GM08714 (cell line): ENCODE results near the gene LPCAT3.

Experiments used
- H3K4me3 ChIP-seq: fragments of 200-500 bp; sonication (Bioruptor generic); 2 replicates; pipeline ENCODE4 v1.5.1; 2014; ENCODE audit warnings: mild to moderate bottlenecking, low read length, inconsistent platforms
- ZNF274 ChIP-seq: IDR thresholded peaks from 2 replicates; pipeline ENCODE4 v1.6.1; 2012; ENCODE audit warnings: mild to moderate bottlenecking, low read depth, low read length

The LPCAT3 gene

GRCh38 chr12:6959058-6959804 lies 59.0 kb downstream of the LPCAT3 start:
- TF ChIP-seq ZNF274, result no peak
- peak overlapping the region; percentile 37; the same call in 1 of the 2 replicates for H3K4me3 ChIP-seq

- peak overlapping the region; percentile 37; the same call in 1 of the 2 replicates for H3K4me3 ChIP-seq
- TF ChIP-seq ZNF274, result no peak
Measured at GRCh38 chr12:6958609-6959057, 59.6 kb downstream of the LPCAT3 start.

- TF ChIP-seq ZNF274, result no peak
- peak overlapping the region; percentile 37; the same call in 1 of the 2 replicates for H3K4me3 ChIP-seq
Measured at GRCh38 chr12:6957741-6958608, 60.3 kb downstream of the LPCAT3 start.

GRCh38 chr12:6957151-6957701 lies 61.0 kb downstream of the LPCAT3 start:
- no peak overlapping the region for H3K4me3 ChIP-seq
- no peak for TF ChIP-seq ZNF274

- TF ChIP-seq ZNF274, result no peak
- H3K4me3 ChIP-seq, result no peak overlapping the region; the same call in 1 of the 2 replicates
Measured at GRCh38 chr12:6956021-6956727, 62.1 kb downstream of the LPCAT3 start.

GRCh38 chr12:6955108-6956020 lies 62.9 kb downstream of the LPCAT3 start:
- H3K4me3 ChIP-seq, result no peak overlapping the region; the same call in 1 of the 2 replicates
- no peak for TF ChIP-seq ZNF274

GRCh38 chr12:6954316-6955107 lies 63.8 kb downstream of the LPCAT3 start:
- peak overlapping the region; percentile 48; the same call in 1 of the 2 replicates for H3K4me3 ChIP-seq
- TF ChIP-seq ZNF274, result no peak

GRCh38 chr12:6953442-6954315 lies 64.6 kb downstream of the LPCAT3 start:
- H3K4me3 ChIP-seq, result peak overlapping the region; percentile 90; the same call in 1 of the 2 replicates
- no peak for TF ChIP-seq ZNF274

- H3K4me3 ChIP-seq, result peak overlapping the region; percentile 90; the same call in 1 of the 2 replicates
- no peak for TF ChIP-seq ZNF274
Measured at GRCh38 chr12:6952863-6953441, 65.3 kb downstream of the LPCAT3 start.

GRCh38 chr12:6952121-6952862 lies 66.0 kb downstream of the LPCAT3 start:
- TF ChIP-seq ZNF274, result no peak
- peak overlapping the region; percentile 90 for H3K4me3 ChIP-seq

- no peak for TF ChIP-seq ZNF274
- peak overlapping the region; percentile 90; the same call in 1 of the 2 replicates for H3K4me3 ChIP-seq
Measured at GRCh38 chr12:6951551-6952120, 66.6 kb downstream of the LPCAT3 start.
